ENCODE data around the gene FBRSL1.

GRCh38 chr12:132521712-132522292 lies 31.9 kb downstream of the FBRSL1 start:
- TF ChIP-seq CTCF (IDR thresholded peaks at IDR 0.05) = no peak
- TF ChIP-seq POLR2A (IDR thresholded peaks at IDR 0.05) = no peak
- no peak for TF ChIP-seq EP300 (IDR thresholded peaks at IDR 0.05)

Data from ovary (tissue), 3 donors.